ENCODE data around the gene SNN.

GRCh38 chr16:11679250-11679649 is 11.0 kb downstream of the SNN start:
- no peak for TF ChIP-seq CTCF (conservative IDR thresholded peaks at IDR 0.05)
- no peak for TF ChIP-seq EZH2 (IDR thresholded peaks at IDR 0.05; ENCODE audit: low read depth)
